Vagina (tissue), 2 donors: ENCODE measurements around the gene ZNF732.
"Not testable (repeated sequence)": the region's sequence is repeated elsewhere in the genome, so short reads cannot be mapped to it uniquely, and the experiment has no call there.

ENCODE experiments used
- POLR2A ChIP-seq, 2 donors: fragments of 450-650 bp; IDR thresholded peaks; one replicate each; pipeline ENCODE4 v1.6.1; 2017; ENCODE audit warnings: antibody characterized with exemption in 2 of 2, mild to moderate bottlenecking in 2 of 2, moderate library complexity in 2 of 2
- POLR2AphosphoS5 ChIP-seq, 2 donors: sonication (generic); formaldehyde crosslinking; IDR thresholded peaks; one replicate each; pipeline ENCODE4 v1.9.0; 2017; ENCODE audit warnings: antibody characterized with exemption in 2 of 2, mild to moderate bottlenecking in 2 of 2, low read depth in 1 of 2; ENCODE audit not compliant: insufficient read depth in 1 of 2
- TF ChIP-seq, protein P1 (sequence below), 3 experiments: fragments of 450-650 bp in 2 of 3; fragments of 200-600 bp in 1 of 3; sonication (generic) in 1 of 3; IDR thresholded peaks; one replicate each; pipeline ENCODE4 v1.5.1; 2017 to 2019; ENCODE audit warnings: antibody characterized with exemption in 3 of 3, mild to moderate bottlenecking in 2 of 3, moderate library complexity in 2 of 3

DNA sequence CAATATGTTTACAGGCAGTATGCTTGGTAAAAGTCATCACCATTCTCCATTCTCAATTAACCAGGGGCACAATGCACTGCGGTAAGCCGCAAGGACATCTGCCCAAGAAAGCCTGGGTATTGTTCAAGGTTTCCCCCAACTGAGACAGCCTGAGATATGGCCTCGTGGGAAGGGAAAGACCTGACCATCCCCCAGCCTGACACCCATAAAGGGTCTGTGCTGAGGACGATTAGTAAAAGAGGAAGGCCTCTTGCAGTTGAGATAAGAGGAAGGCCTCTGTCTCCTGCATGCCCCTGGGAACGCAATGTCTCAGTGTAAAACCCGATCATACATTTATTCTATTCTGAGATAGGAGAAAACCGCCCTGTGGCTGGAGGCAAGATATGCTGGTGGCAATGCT lies 63.9 kb downstream of the ZNF732 start:
- TF ChIP-seq POLR2A (IDR thresholded peaks at IDR 0.05); POLR2AphosphoS5 (IDR thresholded peaks at IDR 0.05; ENCODE audit: insufficient read depth in 1 of 2, low read depth in 1 of 2): not testable (repeated sequence)
- TF ChIP-seq, protein P1, sequence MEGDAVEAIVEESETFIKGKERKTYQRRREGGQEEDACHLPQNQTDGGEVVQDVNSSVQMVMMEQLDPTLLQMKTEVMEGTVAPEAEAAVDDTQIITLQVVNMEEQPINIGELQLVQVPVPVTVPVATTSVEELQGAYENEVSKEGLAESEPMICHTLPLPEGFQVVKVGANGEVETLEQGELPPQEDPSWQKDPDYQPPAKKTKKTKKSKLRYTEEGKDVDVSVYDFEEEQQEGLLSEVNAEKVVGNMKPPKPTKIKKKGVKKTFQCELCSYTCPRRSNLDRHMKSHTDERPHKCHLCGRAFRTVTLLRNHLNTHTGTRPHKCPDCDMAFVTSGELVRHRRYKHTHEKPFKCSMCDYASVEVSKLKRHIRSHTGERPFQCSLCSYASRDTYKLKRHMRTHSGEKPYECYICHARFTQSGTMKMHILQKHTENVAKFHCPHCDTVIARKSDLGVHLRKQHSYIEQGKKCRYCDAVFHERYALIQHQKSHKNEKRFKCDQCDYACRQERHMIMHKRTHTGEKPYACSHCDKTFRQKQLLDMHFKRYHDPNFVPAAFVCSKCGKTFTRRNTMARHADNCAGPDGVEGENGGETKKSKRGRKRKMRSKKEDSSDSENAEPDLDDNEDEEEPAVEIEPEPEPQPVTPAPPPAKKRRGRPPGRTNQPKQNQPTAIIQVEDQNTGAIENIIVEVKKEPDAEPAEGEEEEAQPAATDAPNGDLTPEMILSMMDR (IDR thresholded peaks at IDR 0.05): not testable (repeated sequence)
